GM12864 (cell line): ENCODE measurements around the gene SAMD14.

ENCODE experiments used
- DNase-seq: peaks from one replicate; pipeline ENCODE4 v3.0.0-alpha.2; 2011; ENCODE audit warnings: low read depth
- H3K4me3 ChIP-seq: 2 replicates; pipeline ENCODE4 v1.5.1; 2011; ENCODE audit warnings: mild to moderate bottlenecking, low read depth, low read length, control low read depth
- TF ChIP-seq, protein P1 (sequence below): IDR thresholded peaks from 2 replicates; pipeline ENCODE4 v1.5.1; 2011; ENCODE audit warnings: low read depth, mild to moderate bottlenecking, moderate library complexity, low read length, control low read depth, inconsistent platforms; ENCODE audit errors: missing control alignments

Gene SAMD14

GRCh38 chr17:50151041-50151936 lies 21.3 kb upstream of the SAMD14 start:
- peak overlapping the region; percentile 71 for H3K4me3 ChIP-seq
- TF ChIP-seq, protein P1, sequence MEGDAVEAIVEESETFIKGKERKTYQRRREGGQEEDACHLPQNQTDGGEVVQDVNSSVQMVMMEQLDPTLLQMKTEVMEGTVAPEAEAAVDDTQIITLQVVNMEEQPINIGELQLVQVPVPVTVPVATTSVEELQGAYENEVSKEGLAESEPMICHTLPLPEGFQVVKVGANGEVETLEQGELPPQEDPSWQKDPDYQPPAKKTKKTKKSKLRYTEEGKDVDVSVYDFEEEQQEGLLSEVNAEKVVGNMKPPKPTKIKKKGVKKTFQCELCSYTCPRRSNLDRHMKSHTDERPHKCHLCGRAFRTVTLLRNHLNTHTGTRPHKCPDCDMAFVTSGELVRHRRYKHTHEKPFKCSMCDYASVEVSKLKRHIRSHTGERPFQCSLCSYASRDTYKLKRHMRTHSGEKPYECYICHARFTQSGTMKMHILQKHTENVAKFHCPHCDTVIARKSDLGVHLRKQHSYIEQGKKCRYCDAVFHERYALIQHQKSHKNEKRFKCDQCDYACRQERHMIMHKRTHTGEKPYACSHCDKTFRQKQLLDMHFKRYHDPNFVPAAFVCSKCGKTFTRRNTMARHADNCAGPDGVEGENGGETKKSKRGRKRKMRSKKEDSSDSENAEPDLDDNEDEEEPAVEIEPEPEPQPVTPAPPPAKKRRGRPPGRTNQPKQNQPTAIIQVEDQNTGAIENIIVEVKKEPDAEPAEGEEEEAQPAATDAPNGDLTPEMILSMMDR: peak; percentile 84
- peak; percentile 59 for DNase-seq

DNA sequence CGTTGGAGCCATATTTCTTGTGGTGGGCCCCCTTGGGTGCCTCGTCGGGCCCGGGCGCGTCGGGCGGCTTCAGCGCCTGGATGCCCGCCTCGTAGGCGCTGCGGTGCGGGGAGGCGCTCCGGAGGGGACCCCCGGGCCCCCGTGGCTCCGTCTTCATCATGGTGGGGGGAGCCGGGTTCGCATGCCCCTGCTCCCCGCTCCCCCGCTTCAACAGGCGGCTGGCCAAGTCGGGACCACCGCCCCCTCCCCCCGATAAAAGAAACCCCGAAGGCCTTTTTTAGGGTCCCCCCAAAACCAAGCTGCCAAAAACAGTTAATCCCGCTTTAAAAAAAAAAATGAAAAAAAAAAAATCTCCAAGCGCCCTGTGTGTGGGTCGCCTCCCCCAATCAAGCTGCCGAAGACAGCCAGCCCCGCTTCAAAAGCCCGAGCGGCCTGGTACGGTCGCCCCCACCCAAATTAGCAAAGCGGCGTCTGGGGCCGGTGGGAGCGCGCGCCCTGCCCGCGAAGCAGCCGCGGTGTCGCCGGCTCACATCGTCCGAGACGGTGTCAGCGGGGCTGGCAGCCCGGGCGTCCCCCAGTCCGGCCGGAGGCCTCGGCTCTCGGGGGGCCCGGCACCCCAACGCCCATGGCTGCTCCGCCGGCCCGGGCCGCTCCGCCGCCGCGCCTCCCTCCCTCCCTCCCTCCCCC lies 20.5 kb upstream of the SAMD14 start, which contains the start of gene PPP1R9B:
Gene PPP1R9B (minus strand): TSS at position 324 of the 687 bp plus-strand sequence. CDS start 164 bp downstream, at position 160.
- TF ChIP-seq, protein P1: no peak
- H3K4me3 ChIP-seq: peak within 1 kb of the TSS; percentile 71
- no peak for DNase-seq

- H3K4me3 ChIP-seq: peak overlapping the region; percentile 71
- DNase-seq: no peak
- TF ChIP-seq, protein P1: peak; percentile 3
Observed at GRCh38 chr17:50149417-50150353, 19.7 kb upstream of the SAMD14 start.

GRCh38 chr17:50149091-50149416 lies 19.1 kb upstream of the SAMD14 start:
- H3K4me3 ChIP-seq: peak overlapping the region; percentile 71
- TF ChIP-seq, protein P1: no peak
- no peak for DNase-seq

DNA sequence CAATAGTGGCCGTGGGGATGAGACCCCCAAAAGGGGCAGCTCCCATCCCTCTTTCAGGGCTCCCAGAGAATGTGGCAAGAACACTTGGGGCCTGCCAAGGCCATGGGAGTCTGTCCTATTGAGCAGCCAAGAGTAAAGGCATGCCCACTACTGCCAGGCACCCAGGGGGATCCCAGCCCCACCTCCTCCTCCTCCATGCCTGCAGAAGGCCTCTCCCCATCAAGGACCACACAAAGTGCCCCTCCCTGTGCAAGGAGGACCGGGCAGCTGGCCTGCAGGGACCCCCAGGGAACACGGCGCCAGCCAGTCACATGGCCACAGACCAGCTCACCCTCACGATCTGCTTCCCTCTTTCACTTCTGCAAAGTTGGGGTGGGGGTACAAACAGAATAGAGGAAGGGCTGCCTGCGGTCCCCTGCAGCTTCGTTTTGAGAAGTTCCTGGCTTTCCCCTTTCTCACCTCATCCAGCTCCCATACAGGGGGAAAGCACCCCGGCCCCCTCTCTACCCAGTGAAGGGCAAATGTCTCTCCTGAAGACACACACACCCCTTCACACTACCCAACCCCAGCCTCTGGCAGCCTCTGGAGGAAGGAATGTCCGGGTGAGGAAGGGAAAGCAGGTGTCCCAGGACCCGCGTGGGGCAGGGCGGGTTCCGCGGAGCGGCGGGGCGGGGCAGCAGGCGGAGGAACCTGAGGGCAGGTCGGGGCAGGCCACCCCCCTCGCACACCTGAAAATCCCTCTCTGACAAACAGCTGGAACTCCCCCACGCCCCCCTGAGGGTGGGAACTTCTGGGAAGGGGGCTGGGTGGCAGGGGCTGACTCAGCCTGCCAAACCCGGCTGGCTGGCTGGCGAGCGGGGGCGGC lies 18.5 kb upstream of the SAMD14 start:
- peak; percentile 60 for DNase-seq
- peak overlapping the region; percentile 71 for H3K4me3 ChIP-seq
- TF ChIP-seq, protein P1: no peak

DNA sequence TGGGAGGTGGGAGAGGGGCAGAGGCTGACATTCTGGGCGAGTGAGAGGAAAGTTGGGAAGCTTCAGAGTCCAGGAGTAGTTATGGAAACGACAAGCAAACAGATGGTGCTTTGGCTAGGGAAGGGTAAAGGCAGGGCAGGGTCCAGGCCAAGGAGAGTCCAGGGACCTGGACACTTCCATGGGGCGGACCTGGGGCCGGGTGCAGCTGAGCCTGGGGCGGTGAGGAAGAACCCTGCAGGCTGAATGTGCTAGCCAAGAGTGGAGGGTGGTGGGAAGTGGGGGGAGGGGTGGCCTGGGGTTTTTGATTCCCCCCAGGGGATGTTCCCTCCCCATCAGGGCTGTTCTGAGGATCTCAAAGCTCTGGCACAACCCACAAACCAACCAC lies 17.9 kb upstream of the SAMD14 start:
- DNase-seq: no peak
- TF ChIP-seq, protein P1: no peak
- peak overlapping the region; percentile 71 for H3K4me3 ChIP-seq
